ENCODE data around the gene HIRA.

DNA sequence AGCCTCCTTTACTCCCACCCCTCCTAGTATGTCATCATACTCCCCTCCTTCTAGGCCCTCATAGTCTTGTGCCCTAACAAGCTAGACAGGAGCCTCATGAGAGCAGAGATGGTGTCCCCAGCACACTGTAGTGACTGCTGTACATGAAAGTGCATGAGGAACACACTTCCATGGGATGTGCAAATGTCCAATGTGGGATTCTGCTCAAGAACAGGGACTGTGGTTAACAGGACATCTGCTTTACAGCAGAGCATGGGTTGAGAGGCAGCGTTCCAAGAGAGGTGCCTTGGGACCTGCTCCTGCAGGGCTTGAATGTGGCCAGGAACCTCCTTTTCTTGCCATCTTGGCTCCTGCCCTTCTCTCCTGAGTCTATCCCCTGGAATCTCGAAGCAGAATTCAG, 45.3 kb downstream of the HIRA start:
- TF ChIP-seq, protein P1, sequence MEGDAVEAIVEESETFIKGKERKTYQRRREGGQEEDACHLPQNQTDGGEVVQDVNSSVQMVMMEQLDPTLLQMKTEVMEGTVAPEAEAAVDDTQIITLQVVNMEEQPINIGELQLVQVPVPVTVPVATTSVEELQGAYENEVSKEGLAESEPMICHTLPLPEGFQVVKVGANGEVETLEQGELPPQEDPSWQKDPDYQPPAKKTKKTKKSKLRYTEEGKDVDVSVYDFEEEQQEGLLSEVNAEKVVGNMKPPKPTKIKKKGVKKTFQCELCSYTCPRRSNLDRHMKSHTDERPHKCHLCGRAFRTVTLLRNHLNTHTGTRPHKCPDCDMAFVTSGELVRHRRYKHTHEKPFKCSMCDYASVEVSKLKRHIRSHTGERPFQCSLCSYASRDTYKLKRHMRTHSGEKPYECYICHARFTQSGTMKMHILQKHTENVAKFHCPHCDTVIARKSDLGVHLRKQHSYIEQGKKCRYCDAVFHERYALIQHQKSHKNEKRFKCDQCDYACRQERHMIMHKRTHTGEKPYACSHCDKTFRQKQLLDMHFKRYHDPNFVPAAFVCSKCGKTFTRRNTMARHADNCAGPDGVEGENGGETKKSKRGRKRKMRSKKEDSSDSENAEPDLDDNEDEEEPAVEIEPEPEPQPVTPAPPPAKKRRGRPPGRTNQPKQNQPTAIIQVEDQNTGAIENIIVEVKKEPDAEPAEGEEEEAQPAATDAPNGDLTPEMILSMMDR (IDR thresholded peaks at IDR 0.05): no peak
- TF ChIP-seq POLR2A (IDR thresholded peaks at IDR 0.05): no peak
